K562 (cell line): Measurements from ENCODE around the gene TMEM208. TPM values are rescaled to one million over a fixed set of nuclear protein-coding genes. Genes with fewer than 3 reads are reported as not detected.

Experiments used
- ATAC-seq: fragments of 200-7000 bp; cut with Tn5 transposase; 3 replicates; pipeline ENCODE4 v1.9.1; 2020; ENCODE audit warnings: moderate library complexity
- BruUV-seq: library from RNA; stranded (reverse); fragments of 400-500 nt; replicated peaks from 2 replicates; lab custom pipeline; 2021; lab: Mats Ljungman, UMichigan
- CTCF ChIA-PET: fragments of 300-600 bp; formaldehyde crosslinking; extraction: SDS; loops from one replicate; lab custom pipeline; 2021; ENCODE audit warnings: low intra/inter-chr PET ratio; lab: Yijun Ruan, JAX
- POLR2A ChIA-PET: fragments of 300-600, 350-650 bp; sonication (Branson Sonifier 250); formaldehyde crosslinking; extraction: SDS; loops from one replicate; lab custom pipeline; 2021; ENCODE audit warnings: antibody characterized with exemption, inconsistent platforms; lab: Yijun Ruan, JAX
- DNase-seq, 4 experiments: peaks; one replicate each; pipeline versions ENCODE4 v3.0.0 to v3.0.0-alpha.2; 2011 to 2018; ENCODE audit warnings: low spot score in 3 of 4, mixed read lengths in 3 of 4; ENCODE audit errors: extremely low read depth in 1 of 4
- FAIRE-seq: peaks from 2 replicates; lab custom pipeline; 2011; peaks lifted over from hg19 to GRCh38; lab: Jason Lieb, UNC
- H2AFZ ChIP-seq: 2 replicates; pipeline ENCODE4 v1.6.0; 2011; ENCODE audit warnings: low read depth, low read length, control low read depth, inconsistent platforms
- H3K27ac ChIP-seq: fragments of 200-600 bp; 3 replicates; pipeline ENCODE4 v1.8.0; 2011; ENCODE audit warnings: low read depth, mild to moderate bottlenecking, control low read depth, inconsistent platforms, low read length, moderate library complexity, mixed read lengths; ENCODE audit errors: extremely low read depth
- H3K27me3 ChIP-seq, 2 experiments: fragments of 300-600 bp in 1 of 2; 2 replicates in 1 of 2; 3 replicates in 1 of 2; pipeline versions ENCODE4 v1.6.0 to v1.8.0; 2011; ENCODE audit warnings: inconsistent platforms in 2 of 2, low read length in 2 of 2, mild to moderate bottlenecking in 1 of 2, mixed read lengths in 1 of 2, moderate library complexity in 1 of 2; ENCODE audit not compliant: control insufficient read depth in 2 of 2, insufficient read depth in 2 of 2
- H3K36me3 ChIP-seq: fragments of 300-600 bp; 3 replicates; pipeline ENCODE4 v1.8.0; 2011; ENCODE audit warnings: mild to moderate bottlenecking, low read length, inconsistent platforms; ENCODE audit not compliant: control insufficient read depth, insufficient read depth
- H3K4me1 ChIP-seq, 2 experiments: fragments of 200-600 bp in 1 of 2; replicated peaks in 1 of 2; 2 replicates in 1 of 2; 3 replicates in 1 of 2; pipeline versions ENCODE4 v1.5.1 to v1.8.0; 2011; ENCODE audit warnings: inconsistent platforms in 2 of 2, low read length in 2 of 2, mild to moderate bottlenecking in 1 of 2, mixed read lengths in 1 of 2, moderate library complexity in 1 of 2; ENCODE audit not compliant: control insufficient read depth in 2 of 2, insufficient read depth in 2 of 2
- H3K4me2 ChIP-seq: 2 replicates; pipeline ENCODE4 v1.6.1; 2011; ENCODE audit warnings: low read length, control low read depth, inconsistent platforms, mixed read lengths; ENCODE audit not compliant: insufficient read depth
- H3K4me3 ChIP-seq: fragments of 200-600 bp; sonication (generic), shearing (Covaris generic); 2 replicates; pipeline ENCODE4 v1.5.1; 2016; ENCODE audit warnings: control low read depth, inconsistent platforms
- H3K79me2 ChIP-seq: fragments of 200-600 bp; 3 replicates; pipeline ENCODE4 v1.8.0; 2011; ENCODE audit warnings: low read length, inconsistent platforms; ENCODE audit not compliant: control insufficient read depth, insufficient read depth
- H3K9ac ChIP-seq, 2 experiments: 2 replicates each; pipeline versions ENCODE4 v1.6.0 to v1.6.1; 2011; ENCODE audit warnings: low read depth in 2 of 2, low read length in 2 of 2, control low read depth in 1 of 2, inconsistent platforms in 1 of 2, mild to moderate bottlenecking in 1 of 2, mixed read lengths in 1 of 2; ENCODE audit not compliant: insufficient read depth in 1 of 2
- H3K9me1 ChIP-seq: one replicate; pipeline ENCODE4 v1.6.0; 2011; ENCODE audit warnings: inconsistent platforms, mild to moderate bottlenecking, low read length, moderate library complexity; ENCODE audit not compliant: control insufficient read depth, insufficient read depth
- H3K9me3 ChIP-seq: replicated peaks from 2 replicates; pipeline ENCODE4 v1.5.1; 2011; ENCODE audit warnings: low read depth, low read length, inconsistent platforms; ENCODE audit not compliant: control insufficient read depth, insufficient read depth
- H4K20me1 ChIP-seq: replicated peaks from 2 replicates; pipeline ENCODE4 v1.6.1; 2011; ENCODE audit warnings: low read length, inconsistent platforms, mixed read lengths; ENCODE audit not compliant: control insufficient read depth, insufficient read depth
- DLX4 ChIP-seq: fragments of 250-450 bp; sonication (Bioruptor Pico); IDR thresholded peaks from 2 replicates; pipeline ENCODE4 v1.6.1; 2021; ENCODE audit warnings: mild to moderate bottlenecking
- ERF ChIP-seq: fragments of 450-650 bp; formaldehyde crosslinking; IDR thresholded peaks from 2 replicates; pipeline ENCODE4 v1.4.0; 2020; ENCODE audit warnings: mild to moderate bottlenecking, mixed read lengths
- ETS1 ChIP-seq: conservative IDR thresholded peaks from 2 replicates; pipeline ENCODE4 v1.6.1; 2011; ENCODE audit warnings: low read depth, mild to moderate bottlenecking, low read length; ENCODE audit not compliant: control insufficient read depth
- MAX ChIP-seq: sonication (generic); formaldehyde crosslinking; IDR thresholded peaks from 2 replicates; pipeline ENCODE4 v1.9.0; 2022; ENCODE audit warnings: mild to moderate bottlenecking, missing genetic modification reagents
- NKRF ChIP-seq: fragments of 450-650 bp; IDR thresholded peaks from 2 replicates; pipeline ENCODE4 v1.6.1; 2016; ENCODE audit warnings: borderline replicate concordance
- POLR2A ChIP-seq: fragments of 450-650 bp; conservative IDR thresholded peaks from 2 replicates; pipeline ENCODE4 v1.6.1; 2016
- SUPT5H ChIP-seq: fragments of 450-650 bp; IDR thresholded peaks from 2 replicates; pipeline ENCODE4 v1.6.1; 2016
- TCF7L2 ChIP-seq: fragments of 150-350 bp; IDR thresholded peaks from 2 replicates; pipeline ENCODE4 v1.6.1; 2016; ENCODE audit warnings: low read depth, mild to moderate bottlenecking, low read length, moderate library complexity
- THAP12 ChIP-seq: fragments of 250-450 bp; sonication (Bioruptor Pico); IDR thresholded peaks from 2 replicates; pipeline ENCODE4 v1.9.0; 2021; ENCODE audit warnings: mild to moderate bottlenecking, inconsistent platforms
- THRB ChIP-seq: fragments of 450-650 bp; formaldehyde crosslinking; conservative IDR thresholded peaks from 2 replicates; pipeline ENCODE4 v1.4.0; 2022; ENCODE audit warnings: mild to moderate bottlenecking, missing genetic modification characterization
- ZNF217 ChIP-seq: sonication (generic); formaldehyde crosslinking; IDR thresholded peaks from 2 replicates; pipeline ENCODE4 v1.8.0; 2022; ENCODE audit warnings: mild to moderate bottlenecking, missing genetic modification reagents
- ZNF274 ChIP-seq: IDR thresholded peaks from 2 replicates; pipeline ENCODE4 v1.6.1; 2011; ENCODE audit warnings: low read depth, mild to moderate bottlenecking, low read length, moderate library complexity, borderline replicate concordance
- ZSCAN32 ChIP-seq: fragments of 450-650 bp; formaldehyde crosslinking; IDR thresholded peaks from 2 replicates; pipeline ENCODE4 v1.4.0; 2020; ENCODE audit warnings: mild to moderate bottlenecking, moderate library complexity
- WGBS: fragments of 100-300 bp; shearing (Covaris generic); methylation state at CpG from one replicate; pipeline ENCODE4 v1.1.6; 2016; ENCODE audit warnings: low coverage, mixed read lengths; ENCODE audit not compliant: insufficient coverage; ENCODE audit errors: missing lambda C conversion rate; 5-methylcytosine and 5-hydroxymethylcytosine counted together
- in situ Hi-C: fragments of 300-500 bp; cut with MboI; formaldehyde crosslinking; loops from 4 replicates; pipeline ENCODE4 v1.15.0; 2018; ENCODE audit warnings: inconsistent platforms, mixed read lengths
- intact Hi-C: fragments of 100-400 bp; cut with micrococcal nuclease; formaldehyde crosslinking; loops from 2 replicates; pipeline ENCODE4 v1.14.2; 2022
- polyA plus RNA-seq, 8 experiments: library from polyadenylated mRNA; depleted of rRNA in 4 of 8; stranded (reverse) in 5 of 8; unstranded in 3 of 8; fragments of >200 nt; fragmentation: Nextera tagmentation in 2 of 8; fragmentation: Illumina TruSeq in 1 of 8; extraction: Ambion mirVana in 2 of 8; extraction: Trizol in 1 of 8; gene quantifications; 2 replicates each; pipeline versions ENCODE4 v1.2.1 to v1.2.3, GENCODE V29; 2011 to 2014; ENCODE audit warnings: inconsistent platforms in 1 of 8, missing spikeins in 1 of 8
- total RNA-seq, 7 experiments: library from RNA; depleted of rRNA in 6 of 7; stranded (reverse); fragments of >200 nt in 6 of 7; fragmentation: Illumina TruSeq in 2 of 7; extraction: Trizol in 2 of 7; gene quantifications; 2 replicates each; pipeline versions ENCODE4 v1.2.1 to v1.2.3, GENCODE V29; 2011 to 2021; ENCODE audit warnings: low replicate concordance in 1 of 7

TMEM208 gene
- total and polyA plus RNA-seq, 9 of the 15 experiments (the other 6 are each of a cell fraction or from before 2014, with no cell fraction given), result 31.8 to 239 (median 54.3) TPM

- Histone ChIP-seq H3K9ac (peak overlapping the region in 1 of 2 experiments; percentile 33; a peak in 2 of 4 replicates), H2AFZ (no peak overlapping the region), H3K27ac (peak overlapping the region; percentile 43; the same call in 2 of the 3 replicates), H3K79me2 (peaks cover 25% of the 10 kb centered on the region), H3K9me1 (no peaks in the 10 kb centered on the region), H3K4me1 (peaks cover 20 to 33% of the 10 kb centered on the region in 2 experiments), H3K4me2 (peak overlapping the region; percentile 48), H3K27me3 (no peaks in the 10 kb centered on the region), H3K9me3 (no peaks in the 10 kb centered on the region), H3K4me3 (no peak overlapping the region), H4K20me1 (peaks cover 4% of the 10 kb centered on the region), H3K36me3 (peaks cover 89% of the 10 kb centered on the region; the same call in 2 of the 3 replicates)
- DNase-seq (peak in 2 of 4 experiments; percentile 23 to 35), FAIRE-seq (peak; percentile 19), ATAC-seq (no peak)
- WGBS, result 57% methylated on average over 15 of the region's 17 CpGs
- ChIA-PET POLR2A (interaction anchor here (0.6 to 4.3 kb wide), 7 partner anchors 9 to 74 kb away, joined by 3 to 31 read pairs (median 4); partner anchors contain the start of genes SLC9A5 and TMEM208), CTCF (interaction anchor here (0.6 kb wide), 1 partner anchor 208 kb away, joined by 5 read pairs; no protein-coding TSS in a partner anchor)
- BruUV-seq, result no TSS peak
- intact Hi-C loops (loop anchor here (5.0 kb wide), 1 partner anchor 41 kb away; the partner anchor contains the start of gene PLEKHG4), in situ Hi-C loops (no loop called here)
- TF ChIP-seq THRB (0 out of 2 replicates have a peak, but pooled peaks have one; percentile 68), POLR2A (peak; percentile 33; the same call in 1 of the 2 replicates), ETS1 (no peak), THAP12 (CRISPR knock-in tag) (no peak), SUPT5H (peak; percentile 25; the same call in 1 of the 2 replicates), MAX (CRISPR knock-in tag) (peak; percentile 52; the same call in 1 of the 2 replicates), DLX4 (CRISPR knock-in tag) (no peak), ERF (CRISPR knock-in tag) (no peak), NKRF (0 out of 2 replicates have a peak, but pooled peaks have one; percentile 23), ZSCAN32 (CRISPR knock-in tag) (no peak), ZNF217 (CRISPR knock-in tag) (no peak), ZNF274 (no peak), TCF7L2 (no peak)
These were observed 9.1 kb downstream of the TMEM208 start for GRCh38 chr16:67235816-67236562.
